GM12872 (cell line): Measurements from ENCODE around the gene INTS1.

Experiments
- CTCF ChIP-seq: IDR thresholded peaks from 3 replicates; pipeline ENCODE4 v1.5.1; 2011; ENCODE audit warnings: low read depth, mild to moderate bottlenecking, low read length, moderate library complexity; ENCODE audit not compliant: insufficient read depth

Gene INTS1

GRCh38 chr7:1460821-1461645, 43.2 kb downstream of the INTS1 start:
- TF ChIP-seq CTCF: no peak

DNA sequence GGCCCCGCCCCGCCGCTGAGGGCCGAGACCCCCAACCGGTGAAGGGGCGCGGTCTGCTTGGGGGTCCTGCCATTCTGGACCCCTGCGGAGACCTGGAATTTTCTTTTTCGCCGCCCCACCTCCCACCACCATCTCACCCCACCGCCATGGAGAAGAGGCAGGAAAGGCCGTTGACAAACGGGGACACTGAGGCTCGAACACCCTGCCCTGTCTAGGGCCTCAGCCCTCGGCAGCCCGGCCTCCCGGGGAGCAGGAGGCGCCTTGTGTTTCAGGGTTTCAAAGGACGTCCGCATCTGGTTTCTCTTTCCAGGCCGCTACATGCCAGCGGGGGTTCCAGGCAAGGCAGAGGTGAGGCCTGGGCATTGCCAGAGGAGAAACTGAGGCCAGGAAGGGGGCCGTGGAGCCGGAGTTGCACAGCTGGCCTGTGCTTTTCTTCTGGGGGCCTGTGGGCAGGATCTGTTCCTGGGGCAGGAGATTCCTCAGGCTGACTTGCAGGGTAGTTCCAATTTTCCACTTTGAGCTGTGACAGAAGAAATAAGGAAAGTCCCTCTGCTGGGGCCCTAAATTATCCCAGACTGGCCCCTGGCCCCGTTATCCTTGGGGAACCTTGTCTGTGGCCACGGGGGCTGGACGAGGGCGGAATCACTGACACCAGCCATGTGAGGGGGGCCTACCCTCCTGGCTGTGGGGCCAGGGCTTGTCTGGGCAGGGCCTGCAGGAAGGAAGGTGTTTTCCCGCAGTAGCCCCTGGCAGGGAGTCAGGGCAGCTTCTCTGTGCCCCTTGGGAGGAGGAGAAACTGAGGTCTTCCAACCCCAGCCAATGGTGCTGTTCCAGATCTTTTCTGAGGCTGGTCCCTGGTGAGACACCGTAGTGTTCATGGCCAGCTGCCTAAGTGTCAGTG, 44.0 kb downstream of the INTS1 start:
- no peak for TF ChIP-seq CTCF

GRCh38 chr7:1459512-1459892, 44.7 kb downstream of the INTS1 start:
- no peak for TF ChIP-seq CTCF

- TF ChIP-seq CTCF: no peak
These were observed 45.3 kb downstream of the INTS1 start, which contains the start of gene MICALL2 for GRCh38 chr7:1458683-1459511. MICALL2 (minus strand) TSS chr7:1459470; CDS start chr7:1459326, 144 bp downstream.

GRCh38 chr7:1457949-1458682, 46.1 kb downstream of the INTS1 start:
- no peak for TF ChIP-seq CTCF

DNA sequence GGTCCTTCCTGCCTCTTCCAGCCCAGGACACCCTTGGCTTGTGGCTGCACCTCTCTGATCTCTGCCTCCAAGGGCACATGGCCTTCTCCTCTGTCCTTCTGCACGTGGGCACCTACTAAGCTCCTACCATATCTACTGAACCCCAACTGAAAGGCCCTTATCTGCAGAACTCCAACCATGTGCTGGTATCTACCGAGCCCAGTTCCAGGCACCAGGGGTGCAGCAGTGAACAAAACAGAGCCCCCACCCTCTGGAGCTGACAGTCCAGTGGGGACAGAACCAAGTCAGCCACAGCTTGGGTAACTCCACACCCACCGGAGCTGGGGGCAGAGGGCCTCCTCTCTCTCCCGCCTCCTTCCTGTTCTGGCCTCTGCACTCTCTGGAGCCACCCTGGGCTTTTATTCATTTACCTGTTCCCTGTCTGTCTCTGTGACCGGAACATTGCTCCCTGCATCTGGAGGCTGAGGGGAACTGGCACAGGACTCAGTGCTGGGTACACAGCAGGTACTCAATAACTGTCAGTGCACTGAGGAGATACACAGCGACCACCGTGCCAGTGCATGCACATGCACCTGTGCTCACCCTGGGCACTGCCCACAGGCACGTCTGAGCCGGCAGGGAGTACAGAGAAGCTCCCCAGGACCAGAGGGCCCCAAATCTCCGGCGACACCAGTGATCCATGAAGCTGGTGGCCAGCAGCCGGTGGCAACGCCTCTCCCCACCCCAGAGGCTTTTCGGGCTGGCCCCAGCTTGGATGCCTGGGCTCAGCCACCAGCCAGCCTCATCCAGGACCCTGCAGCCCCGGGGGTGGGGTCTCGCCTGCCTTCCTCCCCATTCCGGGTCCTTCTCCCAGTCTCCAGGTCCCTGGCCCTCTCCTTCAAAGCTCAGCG, 46.9 kb downstream of the INTS1 start:
- TF ChIP-seq CTCF: no peak
